ENCODE measurements around the gene MYO1D.
"Not testable (repeated sequence)": the region's sequence is repeated elsewhere in the genome, so short reads cannot be mapped to it uniquely, and the experiment has no call there.

The MYO1D gene

DNA sequence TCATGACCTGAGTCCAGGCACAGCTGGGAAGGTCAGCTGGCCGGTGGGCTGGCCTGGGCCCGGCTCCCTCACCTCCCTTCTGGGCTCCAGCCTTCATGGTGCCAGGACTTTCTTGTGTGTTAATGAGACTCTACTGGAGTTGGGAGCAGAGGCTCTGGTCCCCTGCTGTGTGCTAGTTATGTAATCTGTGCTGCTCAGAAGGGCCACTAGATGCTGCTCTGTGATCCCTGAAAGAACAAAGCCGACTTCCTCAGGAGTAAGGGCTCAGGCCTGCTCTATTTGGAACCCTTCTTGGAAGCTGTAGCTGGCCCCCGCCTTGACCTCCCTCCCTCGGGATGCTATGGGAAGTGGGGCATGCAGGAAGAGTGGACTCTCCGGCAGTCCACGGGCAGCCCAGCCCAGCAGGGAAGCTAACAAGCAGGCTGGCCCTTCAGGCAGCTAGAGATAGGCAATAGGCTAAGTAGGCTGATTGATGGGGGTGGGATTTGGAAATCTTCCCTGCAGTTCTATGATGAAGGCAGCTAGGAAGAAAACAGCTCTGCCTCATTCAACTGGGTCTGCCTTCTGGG lies 393.4 kb downstream of the MYO1D start:
- in situ Hi-C loops (cut with MboI; ENCODE audit: low sequenced_read_pairs), result no loop called here

DNA sequence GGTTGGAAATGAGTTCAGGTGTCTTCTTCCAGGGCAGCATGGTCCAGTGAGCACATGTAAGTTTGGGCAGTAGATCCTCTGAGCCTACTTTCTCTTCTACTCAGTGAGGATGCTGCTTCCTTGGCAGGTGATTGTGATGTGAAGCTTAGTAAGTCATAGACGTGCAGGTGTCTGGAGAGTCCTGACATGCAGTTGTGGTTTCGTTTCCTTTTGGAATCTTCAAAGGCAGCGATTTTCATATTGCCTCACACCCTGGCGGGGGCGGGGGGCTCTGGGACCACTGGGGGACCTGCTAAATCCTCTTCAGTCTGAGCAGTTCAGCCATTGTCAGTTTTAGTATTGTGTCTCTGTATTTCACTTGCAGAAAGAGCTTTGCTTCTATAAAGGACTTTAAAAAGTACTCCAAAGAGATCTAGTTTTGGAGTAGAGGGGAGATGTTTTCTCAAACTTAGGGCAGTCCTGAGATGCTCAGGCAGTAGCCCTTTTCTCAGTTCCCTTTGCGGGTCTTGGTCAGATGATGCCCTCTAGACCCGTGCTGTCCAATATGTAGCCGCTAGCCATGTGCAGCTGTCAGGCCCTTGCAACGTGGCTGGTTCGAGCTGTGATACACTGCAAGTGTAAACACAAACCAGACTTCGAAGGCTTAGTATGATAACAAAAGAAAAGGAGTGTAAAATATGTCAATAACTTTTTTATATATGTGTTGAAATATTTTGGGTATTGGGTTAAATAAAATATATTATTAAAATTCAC lies 394.2 kb downstream of the MYO1D start:
- in situ Hi-C loops (cut with MboI; ENCODE audit: low sequenced_read_pairs), result no loop called here

DNA sequence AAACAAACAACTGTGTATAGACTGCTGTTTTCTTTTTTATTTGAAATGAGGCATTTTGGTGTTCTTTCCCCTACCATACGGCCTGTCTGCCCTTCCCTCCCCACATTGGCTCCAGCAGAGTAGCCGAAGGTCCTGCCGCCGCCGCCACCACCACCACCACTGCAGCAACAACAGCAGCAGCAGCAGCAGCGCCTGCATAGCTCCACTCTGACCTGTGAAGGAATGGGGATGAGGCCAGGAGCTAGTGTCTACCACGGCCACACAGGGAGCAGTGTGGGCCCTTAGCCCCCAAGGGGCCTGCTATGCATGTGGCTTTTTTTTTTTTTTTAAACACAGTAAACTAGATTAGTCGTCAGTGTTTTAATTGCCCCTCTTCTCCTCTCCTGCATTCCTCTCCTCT lies 395.7 kb downstream of the MYO1D start:
- in situ Hi-C loops (cut with MboI; ENCODE audit: low sequenced_read_pairs), result no loop called here

DNA sequence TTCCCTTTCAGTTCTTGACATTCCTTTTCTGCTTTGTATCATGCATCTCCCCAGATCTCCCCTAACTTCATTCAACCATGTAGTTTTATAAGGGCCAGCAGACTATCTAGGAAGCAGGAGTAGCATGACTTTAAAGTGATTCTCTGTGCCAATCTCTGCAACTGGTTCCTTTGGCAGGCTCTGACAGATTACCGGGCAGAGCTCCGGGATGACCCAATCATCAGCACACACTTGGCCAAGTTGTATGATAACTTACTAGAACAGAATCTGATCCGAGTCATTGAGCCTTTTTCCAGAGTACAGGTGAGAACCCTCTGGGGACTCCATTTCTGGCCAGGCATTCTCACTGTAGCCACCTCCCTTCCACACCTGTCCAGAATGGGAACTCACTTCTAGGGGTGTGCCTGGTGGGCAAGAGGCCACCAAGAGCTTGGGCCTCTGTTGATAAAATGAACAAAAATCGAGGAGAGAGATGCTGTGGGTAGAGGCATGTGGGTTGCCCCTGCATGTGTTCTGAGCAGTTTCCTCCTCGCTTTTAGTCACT lies 397.8 kb downstream of the MYO1D start:
- in situ Hi-C loops (cut with MboI; ENCODE audit: low sequenced_read_pairs), result no loop called here

DNA sequence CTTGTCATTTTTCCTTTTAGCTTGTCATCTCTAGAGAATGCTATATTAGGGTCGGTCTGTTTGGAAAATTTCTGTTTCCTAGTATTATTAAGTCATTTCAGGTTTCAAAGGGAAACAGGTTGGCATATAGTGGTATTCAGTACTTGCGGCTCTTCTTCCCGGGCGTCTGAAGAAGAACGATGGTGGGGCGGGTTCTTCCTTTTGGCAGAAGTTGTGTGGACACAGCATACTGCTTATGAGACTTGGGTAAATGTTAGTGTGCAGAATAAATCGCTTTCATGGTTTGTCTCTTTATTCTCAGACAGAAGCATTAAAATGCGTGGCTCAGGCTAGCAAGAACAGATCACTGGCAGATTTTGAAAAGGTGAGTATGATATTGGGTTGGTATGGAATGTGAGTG lies 399.7 kb downstream of the MYO1D start:
- in situ Hi-C loops (cut with MboI; ENCODE audit: low sequenced_read_pairs), result no loop called here

DNA sequence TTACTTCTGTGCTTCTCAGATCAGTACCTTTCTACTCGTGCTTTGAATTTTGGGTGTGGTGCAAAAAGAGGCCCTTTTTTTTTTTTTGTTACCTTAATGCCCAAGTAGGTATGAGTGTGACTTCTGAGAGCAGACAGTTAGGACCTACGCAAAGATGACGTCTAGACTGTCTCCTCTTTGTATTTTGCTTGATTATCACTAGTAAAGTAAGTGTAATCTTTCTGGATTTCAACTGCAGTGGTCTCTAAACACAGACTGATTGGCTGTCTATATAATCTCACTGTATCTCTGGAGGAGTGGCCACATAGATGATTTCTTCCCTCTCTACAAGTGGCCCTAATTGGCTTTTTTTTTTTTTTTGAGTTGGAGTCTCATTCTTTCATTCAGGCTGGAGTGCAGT lies 401.7 kb downstream of the MYO1D start:
- in situ Hi-C loops (cut with MboI; ENCODE audit: low sequenced_read_pairs), result no loop called here

DNA sequence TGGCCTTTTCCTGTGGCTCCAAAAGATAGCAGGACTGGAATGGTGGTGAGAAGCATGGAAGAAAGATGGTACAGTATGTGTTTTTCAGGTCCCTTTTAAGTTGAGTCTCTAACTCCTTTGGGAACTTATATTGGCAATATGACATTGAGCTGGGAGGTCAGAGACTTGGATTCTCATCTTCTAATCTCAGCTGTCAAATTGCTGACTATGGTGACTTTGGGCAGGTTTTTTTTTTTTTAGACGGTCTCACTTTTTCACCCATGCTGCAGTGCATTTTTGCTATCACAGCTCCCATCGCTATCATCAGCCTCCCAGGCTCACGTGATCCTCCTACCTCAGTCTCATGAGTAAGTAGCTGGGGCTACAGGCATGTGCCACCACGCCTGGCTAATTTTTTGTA lies 405.3 kb downstream of the MYO1D start:
- in situ Hi-C loops (cut with MboI; ENCODE audit: low sequenced_read_pairs), result no loop called here

- in situ Hi-C loops (cut with MboI; ENCODE audit: low sequenced_read_pairs), result no loop called here
Measured at GRCh38 chr17:32470405-32471167, 406.3 kb downstream of the MYO1D start.

DNA sequence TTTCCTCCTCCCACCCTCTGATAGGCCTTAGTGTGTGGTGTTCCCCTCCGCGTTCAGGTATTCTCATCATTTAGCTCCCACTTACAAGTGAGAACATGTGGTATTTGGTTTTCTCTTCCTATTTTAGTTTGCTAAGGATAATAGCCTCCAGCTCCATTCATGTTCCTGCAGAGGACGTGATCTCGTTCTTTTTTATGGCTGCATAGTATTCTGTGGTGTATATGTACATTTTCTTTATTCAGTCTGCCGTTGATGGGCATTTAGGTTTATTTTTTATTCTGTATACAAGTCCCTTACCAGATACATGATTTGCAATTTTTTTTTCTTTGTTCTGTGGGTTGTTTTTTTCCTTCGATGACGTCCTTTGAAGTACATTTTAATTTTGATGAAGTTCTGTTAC lies 409.0 kb downstream of the MYO1D start:
- in situ Hi-C loops (cut with MboI; ENCODE audit: low sequenced_read_pairs), result no loop called here

DNA sequence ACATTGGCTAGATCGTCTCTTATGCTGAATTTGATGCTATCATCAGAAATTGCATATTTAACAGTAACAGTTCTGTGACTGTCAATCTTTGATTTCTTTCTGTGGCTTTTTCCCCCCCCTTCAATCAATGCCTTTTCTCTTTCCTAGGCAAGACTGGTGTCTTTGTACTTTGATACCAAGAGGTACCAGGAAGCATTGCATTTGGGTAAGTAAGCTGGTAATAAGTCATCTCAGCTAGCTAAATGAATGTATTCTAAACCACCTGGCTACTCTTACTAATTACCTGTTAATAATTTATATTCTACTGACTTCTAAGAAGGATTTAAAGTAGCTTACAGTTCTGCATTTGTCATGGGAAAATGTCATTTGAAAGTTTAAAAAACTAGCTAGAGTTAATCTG lies 412.6 kb downstream of the MYO1D start:
- in situ Hi-C loops (cut with MboI; ENCODE audit: low sequenced_read_pairs), result no loop called here

- in situ Hi-C loops (cut with MboI; ENCODE audit: low sequenced_read_pairs), result no loop called here
Measured at GRCh38 chr17:32463304-32463703, 413.6 kb downstream of the MYO1D start.

GRCh38 chr17:32461853-32462617 lies 414.9 kb downstream of the MYO1D start:
- in situ Hi-C loops (cut with MboI; ENCODE audit: low sequenced_read_pairs), result no loop called here

- in situ Hi-C loops (cut with MboI; ENCODE audit: low sequenced_read_pairs), result no loop called here
Measured at GRCh38 chr17:32461498-32461852, 415.4 kb downstream of the MYO1D start.

DNA sequence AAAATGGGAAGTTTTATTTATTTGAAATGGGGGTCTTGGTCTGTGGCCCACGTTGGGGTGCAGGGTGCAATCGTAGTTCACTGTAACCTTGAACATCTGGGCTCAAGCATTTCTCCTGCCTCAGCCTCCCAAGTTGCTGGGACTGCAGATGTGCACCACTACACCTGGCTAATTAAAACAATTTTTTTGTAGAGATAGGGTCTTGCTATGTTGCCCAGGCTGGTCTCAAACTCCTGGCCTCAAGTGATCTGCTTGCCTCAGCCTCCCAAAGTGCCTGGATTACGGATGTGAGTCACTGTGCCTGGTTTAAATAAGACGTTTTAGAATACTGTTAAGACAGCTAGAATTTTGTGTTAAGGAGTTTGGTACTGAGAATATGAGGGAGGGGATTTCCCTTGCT lies 416.9 kb downstream of the MYO1D start:
- in situ Hi-C loops (cut with MboI; ENCODE audit: low sequenced_read_pairs), result no loop called here

DNA sequence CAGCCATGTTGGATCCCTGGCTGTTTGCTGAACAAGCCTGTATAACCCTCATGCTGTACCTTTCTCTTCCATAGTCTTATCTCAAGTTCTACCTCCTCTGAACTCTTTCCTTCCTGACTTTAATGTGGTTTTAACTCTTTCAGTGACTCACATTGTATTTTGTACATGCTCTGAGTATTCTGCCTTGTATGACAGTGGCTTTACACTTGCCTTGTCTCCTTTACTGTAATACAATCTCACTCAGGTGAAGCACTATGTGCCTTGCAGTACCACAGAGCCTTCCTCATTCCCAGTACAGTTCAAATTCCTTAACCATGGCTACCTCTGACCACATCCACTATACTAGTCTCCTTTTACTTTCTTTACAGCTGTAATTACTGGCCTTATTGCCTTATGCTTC lies 418.6 kb downstream of the MYO1D start:
- in situ Hi-C loops (cut with MboI; ENCODE audit: low sequenced_read_pairs), result no loop called here

- in situ Hi-C loops (cut with MboI; ENCODE audit: low sequenced_read_pairs), result no loop called here
Measured at GRCh38 chr17:32453370-32453769, 423.6 kb downstream of the MYO1D start.

DNA sequence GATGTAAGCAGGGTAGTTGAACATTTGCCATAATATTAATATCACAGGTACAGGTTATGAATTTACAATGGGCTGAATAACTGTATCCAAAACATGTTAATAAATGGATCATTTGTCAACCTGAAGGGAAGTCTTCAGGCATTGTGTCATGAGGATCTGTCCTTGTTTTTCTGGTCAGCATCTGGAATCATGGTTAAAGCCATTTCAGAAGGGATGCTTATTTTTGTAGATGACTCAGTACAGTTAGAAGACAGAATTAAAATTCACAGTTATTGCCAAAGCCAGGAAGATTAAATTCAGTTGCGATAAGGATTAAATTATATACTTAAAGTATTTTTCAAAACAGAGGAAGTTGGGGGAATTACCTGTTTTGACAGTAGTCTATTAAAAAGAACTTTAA lies 424.6 kb downstream of the MYO1D start:
- in situ Hi-C loops (cut with MboI; ENCODE audit: low sequenced_read_pairs), result no loop called here

- in situ Hi-C loops (cut with MboI; ENCODE audit: low sequenced_read_pairs), result no loop called here
Measured at GRCh38 chr17:32451879-32452278, 425.0 kb downstream of the MYO1D start.

GRCh38 chr17:32450379-32450778 lies 426.5 kb downstream of the MYO1D start:
- in situ Hi-C loops (cut with MboI; ENCODE audit: low sequenced_read_pairs), result not testable (repeated sequence)

- in situ Hi-C loops (cut with MboI; ENCODE audit: low sequenced_read_pairs), result no loop called here
Measured at GRCh38 chr17:32449963-32450362, 427.0 kb downstream of the MYO1D start.

DNA sequence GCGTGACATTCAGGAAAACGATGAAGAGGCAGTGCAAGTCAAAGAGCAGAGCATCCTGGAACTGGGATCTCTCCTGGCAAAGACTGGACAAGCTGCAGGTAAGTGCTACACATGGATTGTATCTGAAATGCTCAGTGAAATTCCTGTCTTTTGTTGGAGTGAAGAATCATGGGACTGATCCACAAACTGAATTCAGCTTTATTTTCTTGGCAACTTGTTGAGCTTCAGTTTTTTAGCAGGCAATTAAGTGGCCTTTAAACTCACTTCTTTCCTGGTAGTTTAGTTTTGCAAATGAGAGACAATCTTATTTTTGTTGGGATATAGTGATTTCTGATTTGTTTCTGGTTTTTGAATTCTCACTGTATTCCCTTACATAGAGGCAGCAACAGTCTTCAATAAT lies 430.0 kb downstream of the MYO1D start:
- in situ Hi-C loops (cut with MboI; ENCODE audit: low sequenced_read_pairs), result no loop called here
